Common myeloid progenitor, CD34-positive (primary cell): ENCODE measurements around the gene PACSIN3.

Experiments
- CTCF ChIA-PET: fragments of 350-600 bp; sonication (Branson Sonifier 250); formaldehyde crosslinking; loops from one replicate; lab custom pipeline; 2021; ENCODE audit warnings: antibody characterized with exemption; lab: Charles Lee
- POLR2A ChIA-PET: fragments of 350-600 bp; sonication (Branson Sonifier 250); formaldehyde crosslinking; loops from one replicate; lab custom pipeline; 2021; ENCODE audit warnings: antibody characterized with exemption; lab: Charles Lee
- DNase-seq, 3 donors: peaks; one replicate each; pipeline versions ENCODE4 v3.0.0 to v3.0.0-alpha.2; 2013
- H3K27ac ChIP-seq, 2 experiments: 1 replicate in 1 of 2; 2 replicates in 1 of 2; pipeline ENCODE4 v1.7.0; 2013; ENCODE audit warnings: inconsistent platforms in 2 of 2, low read length in 2 of 2, mild to moderate bottlenecking in 2 of 2, low read depth in 1 of 2, moderate library complexity in 1 of 2; ENCODE audit not compliant: severe bottlenecking in 2 of 2, insufficient read depth in 1 of 2, poor library complexity in 1 of 2
- H3K27me3 ChIP-seq, 5 experiments: replicated peaks in 2 of 5; 1 replicate in 3 of 5; 2 replicates in 2 of 5; pipeline versions ENCODE4 v1.6.1 to v1.7.0; 2013; ENCODE audit warnings: low read length in 4 of 5, mild to moderate bottlenecking in 2 of 5, moderate library complexity in 2 of 5, inconsistent platforms in 1 of 5; ENCODE audit not compliant: insufficient read depth in 5 of 5, control insufficient read depth in 4 of 5
- H3K36me3 ChIP-seq, 4 experiments: 1 replicate in 2 of 4; 2 replicates in 2 of 4; pipeline versions ENCODE4 v1.6.1 to v1.7.0; 2013; ENCODE audit warnings: low read length in 3 of 4, control low read depth in 1 of 4, mild to moderate bottlenecking in 1 of 4; ENCODE audit not compliant: control insufficient read depth in 4 of 4, insufficient read depth in 4 of 4
- H3K4me1 ChIP-seq, 4 experiments: 1 replicate in 3 of 4; 2 replicates in 1 of 4; pipeline versions ENCODE4 v1.6.1 to v1.7.1; 2013; ENCODE audit warnings: low read length in 3 of 4, mild to moderate bottlenecking in 3 of 4, control low read depth in 1 of 4, inconsistent platforms in 1 of 4, moderate library complexity in 1 of 4; ENCODE audit not compliant: control insufficient read depth in 4 of 4, insufficient read depth in 4 of 4; ENCODE audit errors: control extremely low read depth in 1 of 4
- H3K4me3 ChIP-seq, 7 experiments: 1 replicate in 4 of 7; 2 replicates in 3 of 7; pipeline versions ENCODE4 v1.5.1 to v1.7.0; 2013; ENCODE audit warnings: mild to moderate bottlenecking in 7 of 7, low read length in 6 of 7, moderate library complexity in 6 of 7, inconsistent platforms in 2 of 7, low read depth in 2 of 7, control low read depth in 1 of 7; ENCODE audit not compliant: insufficient read depth in 4 of 7, control insufficient read depth in 1 of 7; ENCODE audit errors: extremely low read depth in 1 of 7
- H3K9me3 ChIP-seq, 5 experiments: 1 replicate in 4 of 5; 2 replicates in 1 of 5; pipeline versions ENCODE4 v1.6.1 to v1.7.1; 2013; ENCODE audit warnings: low read length in 4 of 5, mild to moderate bottlenecking in 2 of 5, inconsistent platforms in 1 of 5, low read depth in 1 of 5, moderate library complexity in 1 of 5; ENCODE audit not compliant: control insufficient read depth in 4 of 5, insufficient read depth in 2 of 5; ENCODE audit errors: control extremely low read depth in 1 of 5
- WGBS: methylation state at CpG from one replicate; pipeline ENCODE4 v1.1.5; 2013; ENCODE audit not compliant: insufficient coverage; 5-methylcytosine and 5-hydroxymethylcytosine counted together

PACSIN3 gene

DNA sequence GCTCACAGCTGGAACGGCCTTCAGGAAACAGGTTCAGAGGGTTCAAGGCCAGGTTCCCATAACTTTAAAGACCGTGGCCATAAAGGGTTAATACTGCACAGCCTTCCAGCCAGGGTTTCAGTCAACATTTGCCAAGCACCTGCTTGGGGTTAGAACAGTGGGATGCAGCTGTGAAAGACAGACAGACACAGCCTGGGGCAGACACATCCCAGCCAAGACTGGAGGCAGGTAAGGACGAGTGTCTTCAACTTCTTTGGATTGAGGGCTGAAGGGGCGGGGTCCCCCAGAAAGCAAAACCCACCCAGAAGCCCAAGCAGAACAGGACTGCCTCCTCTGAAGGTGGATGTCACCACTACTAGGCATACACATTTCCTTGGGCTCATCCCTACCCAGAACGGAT, 23.8 kb downstream of the PACSIN3 start:
- POLR2A ChIA-PET, result interaction anchor here (0.7 kb wide), 1 partner anchor 1151 kb away, joined by 3 read pairs; no protein-coding TSS in a partner anchor

DNA sequence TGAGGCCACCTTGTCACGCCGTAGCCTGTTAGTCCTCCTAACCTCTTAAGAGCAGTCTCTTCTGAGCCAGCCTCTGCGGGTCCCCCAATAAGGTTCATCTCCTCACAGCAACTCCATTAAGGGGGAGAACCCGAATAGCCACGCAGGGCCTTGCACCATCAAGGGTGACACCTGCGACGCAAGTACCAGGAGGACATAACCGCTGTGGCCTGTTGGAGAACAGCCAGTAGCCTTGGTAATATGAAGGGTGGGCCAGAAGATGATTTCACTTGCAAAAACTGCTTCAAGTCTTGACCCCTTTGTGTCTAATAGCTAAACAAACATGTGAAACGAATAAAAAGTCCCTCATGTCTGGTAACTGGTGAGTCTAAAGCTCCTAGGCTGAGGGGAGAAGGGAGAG, 24.3 kb downstream of the PACSIN3 start:
- DNase-seq, result no peak

More for the DNA sequence above, 23.8 kb downstream of the PACSIN3 start:
- no peak for DNase-seq
- Histone ChIP-seq H3K36me3 (peaks cover 14 to 58% (median 43%) of the 10 kb centered on the region in 4 experiments), H3K4me1 (peaks cover 0 to 14% (median 13%) of the 10 kb centered on the region in 4 experiments), H3K27me3 (no peaks in the 10 kb centered on the region), H3K27ac (no peak overlapping the region), H3K9me3 (no peaks in the 10 kb centered on the region), H3K4me3 (no peak overlapping the region)
- 100% methylated on average over 2 of the region's 5 CpGs for WGBS
- CTCF ChIA-PET, result interaction anchor here (0.8 to 6.0 kb wide), 18 partner anchors 7 to 323 kb away, joined by 3 to 53 read pairs (median 4); partner anchors contain the start of gene NR1H3

GRCh38 chr11:47161134-47161854, 24.9 kb downstream of the PACSIN3 start:
- no peaks in the 10 kb centered on the region for H3K27me3 ChIP-seq
- whole genome bisulfite sequencing, result 86% methylated on average over 10 of the region's 14 CpGs
- peaks cover 0 to 20% (median 14%) of the 10 kb centered on the region in 4 experiments for H3K4me1 ChIP-seq
- peaks cover 7 to 47% (median 36%) of the 10 kb centered on the region in 4 experiments for H3K36me3 ChIP-seq
- no peak overlapping the region for H3K27ac ChIP-seq
- no peaks in the 10 kb centered on the region for H3K9me3 ChIP-seq
- ChIA-PET CTCF (interaction anchor here (0.7 to 6.0 kb wide), 21 partner anchors 8 to 282 kb away, joined by 3 to 53 read pairs (median 4); no protein-coding TSS in a partner anchor), POLR2A (no interaction called here)
- peak; percentile 59 to 86 (median 81) for DNase-seq
- no peak overlapping the region for H3K4me3 ChIP-seq

More for the DNA sequence above, 24.3 kb downstream of the PACSIN3 start:
- Histone ChIP-seq H3K27me3 (no peaks in the 10 kb centered on the region), H3K27ac (no peak overlapping the region), H3K9me3 (no peaks in the 10 kb centered on the region), H3K36me3 (peaks cover 11 to 53% (median 39%) of the 10 kb centered on the region in 4 experiments), H3K4me1 (peaks cover 0 to 16% (median 14%) of the 10 kb centered on the region in 4 experiments), H3K4me3 (no peak overlapping the region)
- ChIA-PET POLR2A (no interaction called here), CTCF (interaction anchor here (0.8 to 6.0 kb wide), 16 partner anchors 9 to 323 kb away, joined by 3 to 53 read pairs (median 4); no protein-coding TSS in a partner anchor)
- WGBS, result 94% methylated on average over 8 of the region's 9 CpGs

DNA sequence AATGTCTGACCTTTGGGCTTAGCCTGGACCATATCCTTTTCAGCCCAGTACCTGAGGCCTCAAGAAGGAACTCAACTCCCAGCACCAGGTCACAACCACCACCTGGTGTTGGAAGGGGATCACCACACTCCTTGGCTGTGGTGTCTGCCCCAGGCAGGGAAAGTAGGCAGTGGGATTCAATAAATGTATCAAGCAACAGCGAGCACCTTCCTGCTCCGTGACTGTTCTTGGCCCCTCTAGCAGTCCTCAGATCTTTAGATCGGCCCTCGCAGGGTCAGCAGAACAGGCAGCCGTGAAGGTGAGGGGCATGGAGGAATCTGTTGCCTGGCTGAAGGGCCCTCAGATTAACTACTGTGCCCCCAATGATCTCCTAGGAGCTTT, 25.5 kb downstream of the PACSIN3 start:
- no peak overlapping the region for H3K4me3 ChIP-seq
- H3K9me3 ChIP-seq, result no peaks in the 10 kb centered on the region
- ChIA-PET CTCF (interaction anchor here (0.7 to 6.0 kb wide), 11 partner anchors 8 to 275 kb away, joined by 3 to 53 read pairs (median 4); no protein-coding TSS in a partner anchor), POLR2A (no interaction called here)
- DNase-seq, result no peak
- peaks cover under 1 to 26% (median 19%) of the 10 kb centered on the region in 4 experiments for H3K4me1 ChIP-seq
- WGBS, result 100% methylated on average over 5 of the region's 5 CpGs
- H3K27ac ChIP-seq, result no peak overlapping the region
- peaks cover 7 to 42% (median 33%) of the 10 kb centered on the region in 4 experiments for H3K36me3 ChIP-seq
- H3K27me3 ChIP-seq, result no peaks in the 10 kb centered on the region

GRCh38 chr11:47158242-47158641, 28.0 kb downstream of the PACSIN3 start:
- 79% methylated on average over 3 of the region's 5 CpGs for WGBS
- Histone ChIP-seq H3K4me1 (peaks cover 6 to 46% (median 34%) of the 10 kb centered on the region in 4 experiments), H3K27me3 (no peaks in the 10 kb centered on the region), H3K27ac (peak overlapping the region in 1 of 2 experiments; percentile 18), H3K9me3 (no peaks in the 10 kb centered on the region), H3K36me3 (peaks cover 4 to 21% (median 13%) of the 10 kb centered on the region in 4 experiments), H3K4me3 (no peak overlapping the region)
- DNase-seq, result no peak
- ChIA-PET CTCF (interaction anchor here (0.8 to 6.9 kb wide), 3 partner anchors 239 to 269 kb away, joined by 3 to 106 read pairs (median 5); no protein-coding TSS in a partner anchor), POLR2A (no interaction called here)

DNA sequence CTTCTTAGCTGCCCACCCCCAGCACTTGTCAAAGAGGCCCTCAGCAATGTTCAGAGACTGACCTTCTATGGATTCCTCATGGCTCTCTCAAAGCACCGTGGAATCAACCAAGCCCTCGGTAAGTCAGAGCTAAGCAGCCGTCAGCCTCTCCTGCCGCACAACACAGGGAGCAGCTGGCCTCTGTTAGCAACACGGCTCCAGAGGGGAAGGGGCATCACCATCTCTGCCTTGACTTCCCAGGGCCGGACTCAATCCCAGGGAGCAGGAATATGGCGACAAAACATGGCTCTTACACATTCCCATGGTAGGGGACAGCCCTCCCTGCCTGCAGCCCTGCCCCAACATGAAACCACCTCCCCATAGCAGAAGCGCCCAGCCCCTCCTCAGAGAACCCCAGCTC, 28.4 kb downstream of the PACSIN3 start:
- no peak overlapping the region for H3K27ac ChIP-seq
- H3K4me3 ChIP-seq, result no peak overlapping the region
- H3K36me3 ChIP-seq, result peaks cover 4 to 18% (median 11%) of the 10 kb centered on the region in 4 experiments
- no peak for DNase-seq
- ChIA-PET CTCF (interaction anchor here (0.9 to 6.9 kb wide), 4 partner anchors 15 to 269 kb away, joined by 3 to 106 read pairs (median 4); no protein-coding TSS in a partner anchor), POLR2A (no interaction called here)
- WGBS, result 88% methylated on average over 7 of the region's 8 CpGs
- no peaks in the 10 kb centered on the region for H3K27me3 ChIP-seq
- peaks cover 6 to 48% (median 35%) of the 10 kb centered on the region in 4 experiments for H3K4me1 ChIP-seq
- H3K9me3 ChIP-seq, result no peaks in the 10 kb centered on the region
